Measurements from ENCODE around the gene RASL10B. TPM values are rescaled to one million over a fixed set of nuclear protein-coding genes. Genes with fewer than 3 reads are reported as not detected.
A peak's percentile ranks its signal among the peaks of the same experiment; 100 is the strongest.

The RASL10B gene
- total RNA-seq, 2 experiments from 2014 or later: 0.22 to 0.47 TPM

- Mint-ChIP-seq H3K36me3 (ENCODE audit: low read depth) (no peaks in the 10 kb centered on the region), H3K9me3 (no peaks in the 10 kb centered on the region), H3K4me3 (no peak overlapping the region), H3K27ac (no peak overlapping the region), H3K4me1 (ENCODE audit: low read depth) (peaks cover 19% of the 10 kb centered on the region), H3K27me3 (no peaks in the 10 kb centered on the region)
- POLR2A ChIA-PET: no interaction called here
- Histone ChIP-seq H3K4me3 (ENCODE audit: low read length) (no peak overlapping the region), H3K27ac (ENCODE audit: low read depth in 1 of 2, low read length in 2 of 2) (no peak overlapping the region), H3K9me3 (ENCODE audit: control insufficient read depth in 1 of 2, insufficient read depth in 1 of 2, low read length in 2 of 2) (no peaks in the 10 kb centered on the region), H3K4me1 (ENCODE audit: insufficient read depth, low read length) (peaks cover 4% of the 10 kb centered on the region), H3K36me3 (ENCODE audit: insufficient read depth, low read length) (no peaks in the 10 kb centered on the region), H3K27me3 (ENCODE audit: control insufficient read depth in 1 of 2, insufficient read depth in 2 of 2, low read length in 2 of 2) (no peaks in the 10 kb centered on the region)
- no peak for DNase-seq
- ATAC-seq (ENCODE audit: poor library complexity): no peak
- TF ChIP-seq CTCF (IDR thresholded peaks at IDR 0.05): no peak
- intact Hi-C loops (cut with DNase I, micrococcal nuclease): no loop called here
- CTCF ChIA-PET: interaction anchor here (3.3 kb wide), 1 partner anchor 21 kb away, joined by 12 read pairs; no protein-coding TSS in a partner anchor
Measured at GRCh38 chr17:35784895-35785294, 53.5 kb downstream of the RASL10B start.

GRCh38 chr17:35786941-35787432 lies 55.5 kb downstream of the RASL10B start:
- peaks cover 23% of the 10 kb centered on the region for H3K4me1 Mint-ChIP-seq (ENCODE audit: low read depth)
- Histone ChIP-seq H3K36me3 (ENCODE audit: insufficient read depth, low read length) (no peaks in the 10 kb centered on the region), H3K4me3 (ENCODE audit: low read length) (no peak overlapping the region), H3K9me3 (ENCODE audit: control insufficient read depth in 1 of 2, insufficient read depth in 1 of 2, low read length in 2 of 2) (no peaks in the 10 kb centered on the region), H3K4me1 (ENCODE audit: insufficient read depth, low read length) (peaks cover 4% of the 10 kb centered on the region), H3K27me3 (ENCODE audit: control insufficient read depth in 1 of 2, insufficient read depth in 2 of 2, low read length in 2 of 2) (no peaks in the 10 kb centered on the region), H3K27ac (ENCODE audit: low read depth in 1 of 2, low read length in 2 of 2) (no peak overlapping the region)
- H3K36me3 Mint-ChIP-seq (ENCODE audit: low read depth): no peaks in the 10 kb centered on the region
- ChIA-PET POLR2A (interaction anchor here (1.1 kb wide), 1 partner anchor 15 kb away, joined by 3 read pairs; no protein-coding TSS in a partner anchor), CTCF (interaction anchor here (3.3 kb wide), 1 partner anchor 23 kb away, joined by 12 read pairs; no protein-coding TSS in a partner anchor)
- TF ChIP-seq CTCF (IDR thresholded peaks at IDR 0.05): no peak
- H3K9me3 Mint-ChIP-seq: no peaks in the 10 kb centered on the region
- DNase-seq (no peak), ATAC-seq (ENCODE audit: poor library complexity) (no peak)
- peaks cover under 1% of the 10 kb centered on the region for H3K27me3 Mint-ChIP-seq
- no peak overlapping the region for H3K4me3 Mint-ChIP-seq
- intact Hi-C loops (cut with DNase I, micrococcal nuclease): no loop called here
- H3K27ac Mint-ChIP-seq: no peak overlapping the region

GRCh38 chr17:35788477-35789368 lies 57.3 kb downstream of the RASL10B start:
- H3K27ac ChIP-seq (ENCODE audit: low read depth in 1 of 2, low read length in 2 of 2): no peak overlapping the region
- Mint-ChIP-seq H3K4me1 (ENCODE audit: low read depth) (peaks cover 41% of the 10 kb centered on the region), H3K4me3 (peak overlapping the region; percentile 0), H3K27ac (peak overlapping the region; percentile 61), H3K27me3 (peaks cover 17% of the 10 kb centered on the region), H3K36me3 (ENCODE audit: low read depth) (no peaks in the 10 kb centered on the region), H3K9me3 (no peaks in the 10 kb centered on the region)
- ATAC-seq (ENCODE audit: poor library complexity) (no peak), DNase-seq (no peak)
- no peak for TF ChIP-seq CTCF (IDR thresholded peaks at IDR 0.05)
- intact Hi-C loops (cut with DNase I, micrococcal nuclease): no loop called here
- peaks cover 0 to 9% of the 10 kb centered on the region in 2 experiments for H3K27me3 ChIP-seq (ENCODE audit: control insufficient read depth in 1 of 2, insufficient read depth in 2 of 2, low read length in 2 of 2)
- ChIA-PET POLR2A (interaction anchor here (0.5 to 1.5 kb wide), 4 partner anchors 13 to 575 kb away, joined by 3 to 5 read pairs (median 4); partner anchors contain the start of gene TAF15), CTCF (interaction anchor here (1.6 kb wide), 1 partner anchor 24 kb away, joined by 11 read pairs; no protein-coding TSS in a partner anchor)
- no peak overlapping the region for H3K4me3 ChIP-seq (ENCODE audit: low read length)
- no peaks in the 10 kb centered on the region for H3K9me3 ChIP-seq (ENCODE audit: control insufficient read depth in 1 of 2, insufficient read depth in 1 of 2, low read length in 2 of 2)
- no peaks in the 10 kb centered on the region for H3K36me3 ChIP-seq (ENCODE audit: insufficient read depth, low read length)
- peaks cover 4% of the 10 kb centered on the region for H3K4me1 ChIP-seq (ENCODE audit: insufficient read depth, low read length)

Measured in CD4-positive, alpha-beta T cell (primary cell).